ENCODE data around the gene C1orf74. TPM values are rescaled to one million over a fixed set of nuclear protein-coding genes. Genes with fewer than 3 reads are reported as not detected.

Gene C1orf74
- total RNA-seq = 1 to 10 TPM; 1.6 to 2.1 (median 1.7) TPM

DNA sequence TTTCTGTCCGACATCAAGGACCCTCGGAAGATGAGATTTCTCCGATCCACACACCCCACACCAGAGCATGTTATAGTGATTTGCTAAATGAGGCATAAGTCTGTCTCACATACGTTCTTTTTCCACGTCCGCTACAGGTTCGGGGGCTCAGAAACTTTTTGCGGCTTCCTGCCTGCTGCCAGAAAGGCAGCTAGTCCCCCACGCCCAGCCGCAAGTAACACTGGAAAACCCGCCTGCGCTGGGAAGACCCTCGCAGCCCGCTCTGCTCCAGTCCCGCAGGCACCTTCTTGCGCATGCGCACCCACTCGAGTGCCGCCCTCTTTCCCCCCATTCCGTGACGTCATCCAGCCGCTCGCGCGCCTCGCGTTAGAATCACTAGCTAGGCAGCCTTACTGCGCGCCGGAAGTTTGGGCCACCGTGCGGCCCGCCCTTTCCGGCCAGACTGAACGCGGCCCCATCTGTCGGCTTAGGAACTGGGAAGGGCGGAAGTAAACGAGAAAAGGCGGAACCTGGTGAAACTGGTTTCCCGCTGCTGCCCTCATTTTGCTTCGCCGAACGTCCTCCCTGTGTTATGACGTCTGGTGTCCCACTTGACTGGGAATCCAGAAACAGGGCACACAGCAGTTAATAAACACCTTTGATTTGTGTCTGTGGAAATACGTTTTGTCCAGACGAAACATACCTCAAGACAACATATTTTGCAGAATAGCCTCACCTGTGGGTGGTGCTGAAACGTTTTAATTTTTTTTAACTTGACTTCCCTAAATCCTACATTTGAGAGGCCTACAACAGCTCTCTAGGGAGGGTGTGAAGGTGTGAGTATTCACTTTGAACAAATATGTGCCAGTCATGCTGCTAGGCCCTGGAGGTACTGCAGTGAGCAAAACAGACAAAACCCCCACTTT, at the start of gene C1orf74:
Gene C1orf74, minus strand, starts transcription at position 295 of the 905 bp plus-strand sequence. CDS start 925 bp downstream, outside the sequence.
- Mint-ChIP-seq H3K4me1 (ENCODE audit: low read depth) (peaks cover 27% of the 10 kb centered on the region), H3K27me3 (ENCODE audit: low read depth) (peaks cover 9% of the 10 kb centered on the region)

DNA sequence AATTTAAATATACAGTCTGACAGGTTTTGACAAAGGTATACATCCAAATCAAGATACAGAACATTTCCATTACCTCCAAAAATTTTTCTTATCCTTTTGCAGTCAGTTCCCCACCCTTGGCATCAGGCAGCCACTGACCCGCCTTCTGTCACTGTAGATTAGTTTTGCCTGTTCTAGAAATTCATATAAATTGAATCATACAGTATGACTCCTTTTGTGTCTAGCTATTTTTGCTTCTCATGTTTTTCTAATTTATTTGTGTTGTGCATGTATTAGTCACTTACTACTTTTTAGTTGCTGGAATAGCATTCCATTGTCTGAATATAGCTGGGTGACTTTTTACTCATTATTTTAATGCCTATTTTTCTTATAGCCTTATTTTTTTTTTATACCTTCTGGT, 47.3 kb upstream of the C1orf74 start:
- Mint-ChIP-seq H3K4me1 (ENCODE audit: low read depth) (peaks cover 56% of the 10 kb centered on the region), H3K9me3 (no peaks in the 10 kb centered on the region), H3K36me3 (ENCODE audit: insufficient read depth) (peaks cover 47% of the 10 kb centered on the region), H3K4me3 (no peak overlapping the region), H3K27me3 (ENCODE audit: low read depth) (no peaks in the 10 kb centered on the region)
- DNase-seq (no peak), ATAC-seq (no peak)

More for the DNA sequence above, at the start of gene C1orf74:
- DNase-seq = peak; percentile 99
- peaks cover 16% of the 10 kb centered on the region for H3K36me3 Mint-ChIP-seq (ENCODE audit: insufficient read depth)
- peak within 1 kb of the TSS; percentile 96 for H3K4me3 Mint-ChIP-seq
- ATAC-seq = peak; percentile 99
- no peaks in the 10 kb centered on the region for H3K9me3 Mint-ChIP-seq

DNA sequence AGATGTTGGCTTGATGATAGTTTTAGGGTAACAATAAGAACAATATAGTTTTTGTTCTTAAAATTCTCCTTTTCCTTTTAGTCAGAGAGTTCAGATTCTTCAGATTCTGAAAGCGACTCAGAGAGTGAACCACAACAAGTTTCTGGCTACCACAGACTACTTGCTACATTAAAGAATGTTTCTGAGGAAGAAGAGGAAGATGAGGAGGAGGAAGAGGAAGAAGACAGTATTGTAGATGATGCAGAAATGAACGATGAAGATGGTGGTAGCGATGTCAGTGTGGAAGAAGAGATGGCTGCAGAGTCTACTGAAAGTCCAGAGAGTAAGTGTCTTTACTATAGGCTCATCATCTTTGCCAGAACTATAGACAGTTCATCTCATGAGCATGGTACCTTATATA, 46.4 kb upstream of the C1orf74 start:
- peak overlapping the region; percentile 1 for H3K4me3 Mint-ChIP-seq

DNA sequence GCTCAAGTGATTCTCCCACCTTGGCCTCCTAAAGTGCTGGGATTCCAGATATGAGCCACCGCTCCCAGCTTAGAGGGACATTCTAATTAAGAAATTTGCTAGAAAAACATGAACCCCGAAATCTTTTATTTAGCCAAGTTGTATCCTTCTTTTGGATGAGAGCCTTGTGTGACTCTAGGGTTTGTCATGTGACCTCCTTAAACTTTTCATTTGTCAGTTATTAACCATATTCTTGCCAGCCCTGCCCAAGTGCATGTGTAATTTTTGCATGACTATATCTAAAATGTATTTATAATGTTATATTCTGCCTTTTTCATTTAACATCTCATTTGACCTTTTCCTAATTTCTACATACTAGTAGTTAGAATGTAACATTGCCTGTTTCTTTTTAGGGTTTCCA, 45.4 kb upstream of the C1orf74 start:
- ATAC-seq = no peak
- Mint-ChIP-seq H3K4me3 (peak overlapping the region; percentile 95), H3K27me3 (ENCODE audit: low read depth) (no peaks in the 10 kb centered on the region), H3K4me1 (ENCODE audit: low read depth) (peaks cover 41% of the 10 kb centered on the region), H3K36me3 (ENCODE audit: insufficient read depth) (peaks cover 35% of the 10 kb centered on the region), H3K9me3 (no peaks in the 10 kb centered on the region)
- DNase-seq = no peak

More for the DNA sequence above, 46.4 kb upstream of the C1orf74 start:
- Mint-ChIP-seq H3K36me3 (ENCODE audit: insufficient read depth) (peaks cover 43% of the 10 kb centered on the region), H3K4me1 (ENCODE audit: low read depth) (peaks cover 49% of the 10 kb centered on the region), H3K27me3 (ENCODE audit: low read depth) (no peaks in the 10 kb centered on the region), H3K9me3 (no peaks in the 10 kb centered on the region)
- ATAC-seq (no peak), DNase-seq (no peak)

DNA sequence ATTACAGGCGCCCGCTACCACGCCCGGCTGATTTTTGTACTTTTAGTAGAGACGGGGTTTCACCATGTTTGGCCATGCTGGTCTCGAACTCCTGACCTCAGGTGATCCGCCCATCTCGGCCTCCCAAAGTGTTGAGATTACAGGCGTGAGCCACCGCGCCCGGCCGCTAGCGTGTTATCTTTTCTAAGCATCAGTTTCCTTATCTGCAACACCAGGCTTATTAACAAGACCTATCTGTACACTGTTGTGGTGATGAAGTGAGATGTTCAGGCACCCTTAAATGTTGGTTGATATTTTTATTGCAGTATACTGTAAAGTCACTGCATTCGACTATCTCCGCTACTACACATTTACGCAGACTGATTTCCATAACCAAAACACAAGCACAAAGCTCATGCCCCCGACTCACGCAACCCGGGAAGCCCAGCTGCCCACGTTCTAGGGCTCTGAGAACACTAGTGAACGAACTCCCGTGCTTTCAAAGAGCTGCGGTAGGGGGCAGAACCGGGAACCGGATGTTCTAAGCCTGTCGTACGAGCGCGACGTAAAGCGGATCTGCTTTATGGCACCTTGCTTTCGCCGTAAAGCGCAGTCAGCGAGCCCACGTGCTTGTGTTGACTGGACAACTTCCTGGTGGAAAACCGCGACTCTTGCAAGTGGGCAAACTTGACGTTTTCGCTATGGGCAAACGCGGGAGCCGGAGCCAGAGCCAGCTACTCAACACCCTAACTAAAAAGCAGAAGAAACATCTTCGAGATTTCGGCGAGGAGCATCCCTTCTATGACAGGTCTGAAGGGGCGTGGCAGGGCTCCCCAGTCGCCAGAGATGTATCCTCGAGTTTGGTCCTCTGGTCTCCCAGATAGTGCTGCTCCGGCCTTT, 43.3 kb upstream of the C1orf74 start, which contains the start of gene UTP25:
Gene UTP25, plus strand, starts transcription at position 589 of the 879 bp plus-strand sequence. Its CDS starts 92 bp downstream, at position 681.
- Mint-ChIP-seq H3K4me3 (peak within 1 kb of the TSS; percentile 95), H3K36me3 (ENCODE audit: insufficient read depth) (peaks cover 18% of the 10 kb centered on the region), H3K4me1 (ENCODE audit: low read depth) (peaks cover 41% of the 10 kb centered on the region), H3K27me3 (ENCODE audit: low read depth) (peaks cover 5% of the 10 kb centered on the region), H3K9me3 (no peaks in the 10 kb centered on the region)
- DNase-seq (peak; percentile 90), ATAC-seq (peak; percentile 94 to 95)

DNA sequence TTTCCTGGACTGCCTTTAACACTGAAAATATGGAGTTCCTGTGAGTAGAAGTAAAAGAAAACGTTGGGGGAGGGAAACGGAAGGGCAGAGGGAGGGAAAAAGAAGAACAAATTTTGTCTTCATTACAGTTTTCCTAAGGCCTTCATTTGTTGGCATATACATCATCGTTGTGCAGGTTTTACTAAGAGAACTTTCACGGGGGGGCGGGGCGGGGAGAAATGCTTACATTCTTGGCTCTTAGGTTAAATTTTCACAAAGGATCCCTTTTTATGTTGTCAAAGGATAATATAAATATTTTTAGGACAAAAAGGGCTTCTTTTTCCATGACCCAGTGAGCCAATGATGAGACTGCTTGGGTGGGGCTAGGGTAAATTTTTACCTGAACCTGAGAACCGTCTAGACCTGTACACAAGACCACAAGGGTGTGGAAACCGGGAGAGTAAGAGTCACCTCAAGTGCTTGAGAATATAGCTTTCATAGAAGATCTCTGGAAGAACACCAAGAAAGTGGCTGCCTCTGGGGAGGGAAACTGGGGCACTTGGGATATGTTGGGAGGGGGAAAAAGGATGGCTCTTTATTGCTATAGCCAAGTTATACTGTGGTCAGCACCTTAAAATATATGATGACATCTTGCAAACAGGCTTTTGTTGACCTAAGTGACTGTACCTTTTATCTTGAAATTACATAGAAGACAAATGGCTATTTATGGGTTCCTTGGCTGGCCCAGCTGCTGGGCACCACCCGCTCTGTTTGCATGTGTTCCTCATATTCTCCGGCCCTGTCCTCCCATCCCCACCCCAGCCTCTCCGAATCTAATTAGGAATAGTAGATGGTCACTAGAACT, 41.5 kb upstream of the C1orf74 start:
- peaks cover 7% of the 10 kb centered on the region for H3K36me3 Mint-ChIP-seq (ENCODE audit: insufficient read depth)
- H3K27me3 Mint-ChIP-seq (ENCODE audit: low read depth) = peaks cover 14% of the 10 kb centered on the region
- DNase-seq = no peak
- H3K4me3 Mint-ChIP-seq = no peak overlapping the region
- H3K4me1 Mint-ChIP-seq (ENCODE audit: low read depth) = peaks cover 35% of the 10 kb centered on the region
- no peaks in the 10 kb centered on the region for H3K9me3 Mint-ChIP-seq
- no peak for ATAC-seq

DNA sequence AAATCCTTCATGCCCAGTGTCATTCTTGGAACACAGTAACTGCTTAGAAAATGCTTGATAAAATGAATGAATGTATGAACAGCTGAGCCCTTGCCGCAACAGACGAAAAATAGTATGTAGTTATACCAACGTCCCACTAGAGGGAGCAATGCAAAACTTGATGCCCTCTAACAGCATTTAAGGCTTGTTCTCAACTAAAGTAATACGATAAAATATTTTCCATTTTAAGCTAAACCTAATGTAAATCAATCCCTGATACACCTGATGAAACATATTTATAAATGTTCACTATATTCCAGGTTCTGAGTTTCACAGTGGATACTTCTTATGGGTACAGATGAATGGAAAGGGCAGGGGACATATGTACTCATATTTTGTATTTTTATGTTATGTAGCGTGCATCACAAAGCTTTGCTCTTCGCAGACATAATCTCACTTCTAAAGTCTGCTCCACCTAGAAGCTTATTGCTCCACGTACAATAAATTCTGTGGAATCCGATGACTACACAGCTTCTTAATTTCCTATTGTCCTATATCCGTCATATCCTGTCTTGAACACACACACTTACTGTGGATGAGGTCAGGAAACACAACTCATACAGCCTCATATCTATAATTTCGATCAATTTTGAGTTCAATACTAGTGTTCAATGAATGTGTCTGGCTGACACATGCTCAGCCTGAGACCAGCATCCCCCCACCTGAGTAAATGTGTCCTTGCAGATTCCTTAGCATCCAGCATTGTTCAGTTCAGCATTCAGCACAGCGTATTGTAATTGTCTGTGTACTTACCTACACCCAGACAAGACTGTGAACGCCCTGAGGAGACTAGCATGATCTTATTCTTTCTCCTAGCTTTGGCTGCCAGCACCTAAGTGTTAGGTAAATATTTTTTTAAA, 39.0 kb upstream of the C1orf74 start:
- DNase-seq = no peak
- peaks cover 17% of the 10 kb centered on the region for H3K4me1 Mint-ChIP-seq (ENCODE audit: low read depth)
- no peak overlapping the region for H3K4me3 Mint-ChIP-seq
- ATAC-seq = peak in 1 of 2 donors; percentile 32
- no peaks in the 10 kb centered on the region for H3K9me3 Mint-ChIP-seq
- no peaks in the 10 kb centered on the region for H3K36me3 Mint-ChIP-seq (ENCODE audit: insufficient read depth)
- H3K27me3 Mint-ChIP-seq (ENCODE audit: low read depth) = peaks cover 14% of the 10 kb centered on the region

DNA sequence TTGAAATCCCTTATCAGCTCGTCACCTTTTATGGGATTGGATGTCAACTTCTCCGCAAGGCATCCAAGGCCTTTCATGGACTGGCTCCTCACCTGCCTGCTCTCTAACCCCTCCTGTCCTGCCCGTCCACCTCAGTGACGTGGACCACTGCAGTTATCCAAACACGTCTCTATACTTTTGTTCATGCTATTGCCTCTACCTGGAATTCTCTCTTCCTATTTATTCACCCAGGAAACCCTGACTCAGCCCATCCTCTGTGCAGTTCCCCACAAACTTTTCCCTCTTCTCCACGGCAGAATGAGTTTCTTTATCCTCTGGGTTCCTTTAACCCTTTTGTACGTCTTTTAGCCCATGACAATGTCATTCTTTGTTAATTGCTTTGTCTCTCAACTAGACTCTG, 38.3 kb upstream of the C1orf74 start:
- H3K4me1 Mint-ChIP-seq (ENCODE audit: low read depth) = peaks cover 16% of the 10 kb centered on the region
- peaks cover 14% of the 10 kb centered on the region for H3K27me3 Mint-ChIP-seq (ENCODE audit: low read depth)
- no peak overlapping the region for H3K4me3 Mint-ChIP-seq
- DNase-seq (no peak), ATAC-seq (no peak)
- no peaks in the 10 kb centered on the region for H3K9me3 Mint-ChIP-seq
- no peaks in the 10 kb centered on the region for H3K36me3 Mint-ChIP-seq (ENCODE audit: insufficient read depth)

DNA sequence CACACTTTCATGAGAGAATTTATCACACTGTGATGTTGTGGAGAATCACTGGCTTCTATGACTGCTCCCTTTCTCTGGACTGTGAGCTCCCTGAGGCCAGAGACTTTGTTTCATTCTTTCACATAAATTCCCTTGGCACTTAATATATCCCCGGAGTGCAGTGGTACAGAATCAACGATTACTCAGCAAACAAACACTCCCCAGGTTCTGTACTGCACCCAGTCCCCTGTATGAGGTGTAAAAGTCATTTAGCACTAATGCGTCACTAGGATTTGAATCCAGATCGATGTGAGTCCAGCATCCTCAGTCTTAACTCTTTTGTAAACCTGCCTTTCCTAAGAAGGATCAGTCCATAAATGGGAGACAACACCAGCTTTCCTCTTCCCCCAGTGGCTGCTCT, 36.6 kb upstream of the C1orf74 start:
- H3K4me1 Mint-ChIP-seq (ENCODE audit: low read depth) = peaks cover 11% of the 10 kb centered on the region

DNA sequence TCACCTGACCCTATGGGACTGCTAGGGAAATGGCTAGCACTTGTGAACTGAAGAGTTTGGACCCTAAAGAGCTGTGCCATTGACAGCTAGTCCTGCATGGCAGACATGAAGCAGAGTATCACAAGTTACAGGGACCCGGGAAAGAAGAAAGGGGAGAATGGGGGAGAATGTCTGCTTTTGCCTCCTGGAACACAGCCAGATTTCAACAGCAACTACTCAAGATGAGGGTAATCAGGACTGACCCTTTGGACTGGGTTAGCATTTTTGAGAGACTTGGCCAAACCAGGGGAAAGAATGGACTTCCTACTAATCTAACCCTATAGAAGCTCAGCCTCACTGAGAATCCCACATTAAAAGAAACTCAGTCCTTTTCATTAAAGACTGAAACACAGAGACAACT, 34.7 kb upstream of the C1orf74 start:
- peaks cover 14% of the 10 kb centered on the region for H3K27me3 Mint-ChIP-seq (ENCODE audit: low read depth)

More for the DNA sequence above, 36.6 kb upstream of the C1orf74 start:
- DNase-seq = no peak
- no peaks in the 10 kb centered on the region for H3K36me3 Mint-ChIP-seq (ENCODE audit: insufficient read depth)
- H3K9me3 Mint-ChIP-seq = no peaks in the 10 kb centered on the region
- no peak for ATAC-seq
- peaks cover 14% of the 10 kb centered on the region for H3K27me3 Mint-ChIP-seq (ENCODE audit: low read depth)
- H3K4me3 Mint-ChIP-seq = no peak overlapping the region

DNA sequence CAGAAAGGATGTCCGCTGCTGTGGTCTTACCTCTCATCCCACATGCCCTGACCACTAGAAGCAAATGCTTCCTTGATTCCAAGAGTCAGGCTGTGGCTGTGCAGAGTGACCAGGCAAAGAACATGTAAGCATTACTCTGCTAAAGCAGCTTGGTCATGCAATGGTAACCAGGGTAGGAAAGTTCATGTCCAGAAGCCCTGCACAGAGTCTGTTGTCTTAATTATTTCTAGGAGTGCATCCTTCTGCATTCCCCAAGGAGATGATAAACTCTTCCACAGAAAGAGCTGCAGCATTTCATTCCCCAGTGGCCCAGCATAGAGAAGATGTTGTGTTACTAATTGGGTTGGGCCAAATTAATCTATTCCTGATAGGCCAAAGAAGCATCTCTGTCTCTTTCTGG, 33.3 kb upstream of the C1orf74 start:
- H3K36me3 Mint-ChIP-seq (ENCODE audit: insufficient read depth) = no peaks in the 10 kb centered on the region
- peaks cover 16% of the 10 kb centered on the region for H3K4me1 Mint-ChIP-seq (ENCODE audit: low read depth)
- no peak overlapping the region for H3K4me3 Mint-ChIP-seq
- no peak for ATAC-seq
- H3K9me3 Mint-ChIP-seq = no peaks in the 10 kb centered on the region
- no peak for DNase-seq
- peaks cover 10% of the 10 kb centered on the region for H3K27me3 Mint-ChIP-seq (ENCODE audit: low read depth)

More for the DNA sequence above, 34.7 kb upstream of the C1orf74 start:
- DNase-seq (no peak), ATAC-seq (no peak)
- Mint-ChIP-seq H3K4me3 (no peak overlapping the region), H3K9me3 (no peaks in the 10 kb centered on the region), H3K4me1 (ENCODE audit: low read depth) (peaks cover 22% of the 10 kb centered on the region), H3K36me3 (ENCODE audit: insufficient read depth) (no peaks in the 10 kb centered on the region)

DNA sequence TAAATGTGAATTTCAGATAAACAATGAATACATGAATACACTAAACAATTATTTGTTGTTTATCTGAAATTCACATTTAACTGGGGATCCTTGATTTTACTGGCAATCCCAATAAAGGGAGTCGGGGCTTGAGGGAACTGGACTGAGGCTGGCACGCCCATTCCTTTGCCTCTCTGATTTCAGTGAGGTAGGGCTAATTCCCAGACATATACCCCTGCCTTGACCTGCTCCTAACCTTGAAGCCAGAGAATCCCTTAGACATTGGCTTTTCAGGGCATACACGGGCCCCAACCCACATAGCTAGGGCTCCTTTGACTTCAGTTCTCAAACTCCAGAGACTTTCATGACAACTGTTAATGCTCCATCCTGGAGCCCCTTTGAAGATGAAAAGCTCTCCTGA, 32.6 kb upstream of the C1orf74 start:
- no peaks in the 10 kb centered on the region for H3K9me3 Mint-ChIP-seq
- DNase-seq (no peak), ATAC-seq (no peak)
- peaks cover 7% of the 10 kb centered on the region for H3K27me3 Mint-ChIP-seq (ENCODE audit: low read depth)
- H3K4me1 Mint-ChIP-seq (ENCODE audit: low read depth) = peaks cover 14% of the 10 kb centered on the region
- H3K4me3 Mint-ChIP-seq = no peak overlapping the region
- no peaks in the 10 kb centered on the region for H3K36me3 Mint-ChIP-seq (ENCODE audit: insufficient read depth)

DNA sequence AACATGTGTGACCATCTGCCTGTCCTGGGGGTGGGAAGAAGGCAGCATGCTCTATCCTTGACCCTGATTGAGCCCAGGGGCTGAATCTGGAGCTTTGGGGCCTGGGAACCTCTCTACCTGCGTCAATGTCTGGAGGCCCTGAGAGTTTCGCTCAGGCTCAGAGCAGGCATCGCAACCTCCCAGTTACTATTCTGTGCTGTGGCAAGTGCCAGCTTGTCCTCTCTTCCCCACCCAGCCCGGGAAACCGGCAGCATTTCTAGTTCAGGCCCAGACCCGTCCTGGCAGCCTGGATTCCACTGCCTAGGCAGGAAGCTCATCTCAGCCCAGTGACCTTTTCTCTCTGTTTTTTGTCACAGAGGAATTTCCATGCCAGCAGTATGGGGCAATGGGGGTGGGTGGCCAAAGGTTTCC, 31.6 kb upstream of the C1orf74 start:
- peaks cover under 1% of the 10 kb centered on the region for H3K27me3 Mint-ChIP-seq (ENCODE audit: low read depth)
- H3K36me3 Mint-ChIP-seq (ENCODE audit: insufficient read depth) = no peaks in the 10 kb centered on the region
- peaks cover 14% of the 10 kb centered on the region for H3K4me1 Mint-ChIP-seq (ENCODE audit: low read depth)
- DNase-seq (no peak), ATAC-seq (no peak)
- H3K4me3 Mint-ChIP-seq = no peak overlapping the region
- no peaks in the 10 kb centered on the region for H3K9me3 Mint-ChIP-seq

All from activated T-cell treated with anti-CD3 and anti-CD28 coated beads, Interleukin-2, amount 50 U/mL, for 4 hours (primary cell).